Gastroesophageal sphincter (tissue), 3 donors: ENCODE results near the gene SPSB2.

Source experiments
- CTCF ChIP-seq, 4 experiments: fragments of 200-600 bp in 2 of 4; fragments of 450-650 bp in 2 of 4; sonication (generic) in 1 of 4; IDR thresholded peaks; one replicate each; pipeline ENCODE4 v1.5.1; 2017 to 2019; ENCODE audit warnings: antibody characterized with exemption in 4 of 4, mild to moderate bottlenecking in 2 of 4, moderate library complexity in 2 of 4
- POLR2A ChIP-seq, 2 donors: fragments of 450-650 bp; IDR thresholded peaks; one replicate each; pipeline ENCODE4 v1.6.1; 2017; ENCODE audit warnings: antibody characterized with exemption in 2 of 2, mild to moderate bottlenecking in 2 of 2, moderate library complexity in 1 of 2
- POLR2AphosphoS5 ChIP-seq: sonication (generic); formaldehyde crosslinking; IDR thresholded peaks from one replicate; pipeline ENCODE4 v1.6.1; 2017; ENCODE audit warnings: antibody characterized with exemption

GRCh38 chr12:6858799-6859198, 14.3 kb downstream of the SPSB2 start:
- no peak for TF ChIP-seq POLR2AphosphoS5
- no peak for TF ChIP-seq CTCF (IDR thresholded peaks at IDR 0.05)
- TF ChIP-seq POLR2A (IDR thresholded peaks at IDR 0.05): no peak
